H1 (cell line): ENCODE results near the gene CHRM4. TPM values are rescaled to one million over a fixed set of nuclear protein-coding genes. Genes with fewer than 3 reads are reported as not detected.
A peak's percentile ranks its signal among the peaks of the same experiment; 100 is the strongest.

ENCODE experiments used
- ASH2L ChIP-seq: fragments of 200-600, 300-600 bp; sonication (generic); IDR thresholded peaks from one replicate; pipeline ENCODE4 v1.7.1; 2017; ENCODE audit warnings: low read length
- BCL11A ChIP-seq, 2 experiments: IDR thresholded peaks; one replicate each; pipeline ENCODE4 v1.6.1; 2011; ENCODE audit warnings: low read depth in 2 of 2, low read length in 2 of 2, mild to moderate bottlenecking in 2 of 2
- CBX5 ChIP-seq: fragments of 300-800, 300-1000 bp; sonication (generic); IDR thresholded peaks from 2 replicates; pipeline ENCODE4 v1.7.1; 2016; ENCODE audit warnings: antibody characterized with exemption, low read length, low read depth
- CEBPB ChIP-seq: IDR thresholded peaks from 2 replicates; pipeline ENCODE4 v1.6.1; 2012; ENCODE audit warnings: low read depth, low read length
- EGR1 ChIP-seq: IDR thresholded peaks from 2 replicates; pipeline ENCODE4 v1.6.1; 2011; ENCODE audit warnings: low read depth, low read length, borderline replicate concordance
- EZH2 ChIP-seq: fragments of 200-600 bp; sonication (generic); IDR thresholded peaks from 2 replicates; pipeline ENCODE4 v1.7.1; 2012; ENCODE audit warnings: low read depth, mild to moderate bottlenecking, moderate library complexity, low read length, inconsistent platforms; ENCODE audit not compliant: severe bottlenecking
- FOSL1 ChIP-seq: IDR thresholded peaks from 2 replicates; pipeline ENCODE4 v1.6.1; 2011; ENCODE audit warnings: mild to moderate bottlenecking, low read depth, low read length, moderate library complexity; ENCODE audit not compliant: insufficient read depth
- GTF2F1 ChIP-seq: IDR thresholded peaks from 2 replicates; pipeline ENCODE4 v1.6.1; 2012; ENCODE audit warnings: low read depth, low read length, improper control_type of control experiment, borderline replicate concordance
- HDAC2 ChIP-seq, 2 experiments: fragments of 300-600 bp in 1 of 2; sonication (generic) in 1 of 2; IDR thresholded peaks; 2 replicates each; pipeline ENCODE4 v1.6.1; 2011 to 2012; ENCODE audit warnings: low read depth in 2 of 2, low read length in 2 of 2, mild to moderate bottlenecking in 2 of 2, moderate library complexity in 2 of 2, borderline replicate concordance in 1 of 2, inconsistent platforms in 1 of 2
- JUN ChIP-seq: IDR thresholded peaks from 2 replicates; pipeline ENCODE4 v1.6.1; 2011; ENCODE audit warnings: low read depth, mild to moderate bottlenecking, improper control_type of control experiment, low read length
- KDM4A ChIP-seq: IDR thresholded peaks from one replicate; pipeline ENCODE4 v1.7.1; 2012; ENCODE audit warnings: low read depth, mild to moderate bottlenecking, moderate library complexity, low read length, inconsistent platforms; ENCODE audit not compliant: severe bottlenecking
- KDM5A ChIP-seq: fragments of 200-600 bp; IDR thresholded peaks from 2 replicates; pipeline ENCODE4 v1.7.1; 2012; ENCODE audit warnings: mild to moderate bottlenecking, low read length, inconsistent platforms, mixed read lengths
- NRF1 ChIP-seq: IDR thresholded peaks from 2 replicates; pipeline ENCODE4 v1.6.1; 2011; ENCODE audit warnings: mild to moderate bottlenecking, low read depth, low read length, improper control_type of control experiment
- RNF2 ChIP-seq: fragments of 200-900, 300-1000 bp; sonication (generic); IDR thresholded peaks from 2 replicates; pipeline ENCODE4 v1.7.1; 2016; ENCODE audit warnings: borderline replicate concordance, low read depth, mild to moderate bottlenecking, antibody characterized with exemption, low read length; ENCODE audit not compliant: poor library complexity, severe bottlenecking; ENCODE audit errors: missing control alignments
- RXRA ChIP-seq: IDR thresholded peaks from 2 replicates; pipeline ENCODE4 v1.6.1; 2011; ENCODE audit warnings: low read depth, mild to moderate bottlenecking, low read length, moderate library complexity; ENCODE audit not compliant: insufficient read depth
- SAP30 ChIP-seq: fragments of 300-600 bp; sonication (generic); IDR thresholded peaks from 2 replicates; pipeline ENCODE4 v1.7.1; 2012; ENCODE audit warnings: low read length, moderate library complexity, mild to moderate bottlenecking, inconsistent platforms; ENCODE audit not compliant: insufficient read depth, insufficient replicate concordance
- SP1 ChIP-seq: IDR thresholded peaks from 2 replicates; pipeline ENCODE4 v1.6.1; 2011; ENCODE audit warnings: low read depth, low read length
- SP4 ChIP-seq: IDR thresholded peaks from 2 replicates; pipeline ENCODE4 v1.6.1; 2012; ENCODE audit warnings: low read length, inconsistent platforms
- SRF ChIP-seq: IDR thresholded peaks from 2 replicates; pipeline ENCODE4 v1.6.1; 2011; ENCODE audit warnings: mild to moderate bottlenecking, low read depth, low read length, moderate library complexity
- TAF1 ChIP-seq: IDR thresholded peaks from 2 replicates; pipeline ENCODE4 v1.6.1; 2011; ENCODE audit warnings: mild to moderate bottlenecking, low read depth, low read length
- polyA plus RNA-seq, 7 experiments: library from polyadenylated mRNA; depleted of rRNA in 3 of 7; stranded (reverse) in 5 of 7; unstranded in 2 of 7; fragments of >200 nt in 5 of 7; fragments of 200-250 nt in 2 of 7; gene quantifications; 1 replicate in 5 of 7; 2 replicates in 1 of 7; 4 replicates in 1 of 7; pipeline versions ENCODE4 v1.2.1 to v1.2.3, GENCODE V29; 2011 to 2013; ENCODE audit warnings: missing spikeins in 2 of 7, mixed read lengths in 2 of 7
- total RNA-seq: library from RNA; stranded (reverse); fragmentation: NEBNext Ultra II Directional; extraction: Animal tissue kit (Norgen Biotek cat#: 25700); gene quantifications from 2 replicates; pipeline ENCODE4 v1.2.1, GENCODE V29; 2021
- TF ChIP-seq, protein P1 (sequence below): IDR thresholded peaks from 2 replicates; pipeline ENCODE4 v1.6.1; 2011; ENCODE audit warnings: low read depth, mild to moderate bottlenecking, low read length; ENCODE audit not compliant: insufficient read depth
- TF ChIP-seq, protein P2 (sequence below): IDR thresholded peaks from 2 replicates; pipeline ENCODE4 v1.6.1; 2012; ENCODE audit warnings: low read length, inconsistent platforms

The CHRM4 gene
- total and polyA plus RNA-seq, 2 of the 8 experiments (the other 6 are each of a cell fraction or from before 2014, with no cell fraction given): 1.1 to 1.3 TPM

DNA sequence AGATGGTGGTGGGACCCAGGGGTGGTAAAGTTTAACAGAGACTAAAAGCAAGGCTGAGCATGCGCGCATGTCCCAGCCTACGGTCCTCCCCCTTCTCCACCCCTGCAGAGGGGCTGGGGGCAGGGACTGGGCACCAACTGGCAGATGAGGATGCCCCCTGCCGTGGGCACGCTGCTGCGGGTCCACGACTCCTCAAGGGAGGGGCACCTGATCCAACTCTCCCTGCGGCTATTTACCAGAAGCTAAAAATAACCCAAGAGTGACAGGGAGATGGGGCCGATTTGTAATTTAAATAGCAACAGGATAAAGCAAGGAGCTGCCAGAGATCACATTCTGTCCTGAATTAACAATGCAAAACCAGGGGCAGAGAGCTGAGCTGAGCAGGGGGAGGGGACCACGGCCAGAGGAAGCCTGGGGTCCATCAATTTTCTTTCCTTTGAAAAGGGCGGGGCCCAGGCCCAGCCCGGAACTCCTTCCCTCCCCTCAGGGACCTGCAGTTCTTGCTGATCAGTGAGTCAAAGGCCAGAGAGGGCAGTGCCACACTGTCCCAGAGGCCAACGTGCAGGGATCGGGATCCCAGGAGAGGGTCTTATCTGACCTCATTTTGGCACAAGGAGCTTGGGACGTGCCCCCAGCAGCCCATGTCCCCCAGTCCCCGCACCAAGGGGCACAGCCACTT is 52.4 kb downstream of the CHRM4 start (continued):
- TF ChIP-seq, protein P1, sequence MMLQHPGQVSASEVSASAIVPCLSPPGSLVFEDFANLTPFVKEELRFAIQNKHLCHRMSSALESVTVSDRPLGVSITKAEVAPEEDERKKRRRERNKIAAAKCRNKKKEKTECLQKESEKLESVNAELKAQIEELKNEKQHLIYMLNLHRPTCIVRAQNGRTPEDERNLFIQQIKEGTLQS: no peak
- TF ChIP-seq, protein P2, sequence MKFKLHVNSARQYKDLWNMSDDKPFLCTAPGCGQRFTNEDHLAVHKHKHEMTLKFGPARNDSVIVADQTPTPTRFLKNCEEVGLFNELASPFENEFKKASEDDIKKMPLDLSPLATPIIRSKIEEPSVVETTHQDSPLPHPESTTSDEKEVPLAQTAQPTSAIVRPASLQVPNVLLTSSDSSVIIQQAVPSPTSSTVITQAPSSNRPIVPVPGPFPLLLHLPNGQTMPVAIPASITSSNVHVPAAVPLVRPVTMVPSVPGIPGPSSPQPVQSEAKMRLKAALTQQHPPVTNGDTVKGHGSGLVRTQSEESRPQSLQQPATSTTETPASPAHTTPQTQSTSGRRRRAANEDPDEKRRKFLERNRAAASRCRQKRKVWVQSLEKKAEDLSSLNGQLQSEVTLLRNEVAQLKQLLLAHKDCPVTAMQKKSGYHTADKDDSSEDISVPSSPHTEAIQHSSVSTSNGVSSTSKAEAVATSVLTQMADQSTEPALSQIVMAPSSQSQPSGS: no peak; the same call in 1 of the 2 replicates
- TF ChIP-seq SP1: peak; percentile 80
- TF ChIP-seq CBX5: no peak
- no peak for TF ChIP-seq SRF
- no peak for TF ChIP-seq FOSL1
- TF ChIP-seq EGR1: no peak
- no peak for TF ChIP-seq TAF1
- no peak for TF ChIP-seq SP4
- no peak for TF ChIP-seq RNF2
- TF ChIP-seq GTF2F1: peak; percentile 25; the same call in 1 of the 2 replicates
- peak; percentile 68 for TF ChIP-seq NRF1
- TF ChIP-seq KDM4A: no peak
- no peak for TF ChIP-seq RXRA
- TF ChIP-seq CEBPB: 0 out of 2 replicates have a peak, but pooled peaks have one; percentile 0
- no peak for TF ChIP-seq BCL11A (IDR thresholded peaks at IDR 0.05; ENCODE audit: low read depth in 2 of 2, low read length in 2 of 2)
- peak; percentile 96 for TF ChIP-seq ASH2L
- TF ChIP-seq HDAC2 (IDR thresholded peaks at IDR 0.05; ENCODE audit: borderline replicate concordance in 1 of 2, low read depth in 2 of 2, low read length in 2 of 2): peak; percentile 90 to 97; a peak in 2 of 4 replicates
- TF ChIP-seq KDM5A: no peak
- no peak for TF ChIP-seq JUN
- no peak for TF ChIP-seq EZH2
- no peak for TF ChIP-seq SAP30
